GDM1 (cell line): ENCODE results near the gene GAS7.

Source experiments
- DNase-seq: peaks from one replicate; lab custom pipeline; 2025; lab: John Stamatoyannopoulos, UW

The GAS7 gene

GRCh38 chr17:9981344-9981915 is 217.0 kb downstream of the GAS7 start:
- DNase-seq, result no peak

- DNase-seq, result no peak
Observed at GRCh38 chr17:9979463-9979995, 218.9 kb downstream of the GAS7 start.

DNA sequence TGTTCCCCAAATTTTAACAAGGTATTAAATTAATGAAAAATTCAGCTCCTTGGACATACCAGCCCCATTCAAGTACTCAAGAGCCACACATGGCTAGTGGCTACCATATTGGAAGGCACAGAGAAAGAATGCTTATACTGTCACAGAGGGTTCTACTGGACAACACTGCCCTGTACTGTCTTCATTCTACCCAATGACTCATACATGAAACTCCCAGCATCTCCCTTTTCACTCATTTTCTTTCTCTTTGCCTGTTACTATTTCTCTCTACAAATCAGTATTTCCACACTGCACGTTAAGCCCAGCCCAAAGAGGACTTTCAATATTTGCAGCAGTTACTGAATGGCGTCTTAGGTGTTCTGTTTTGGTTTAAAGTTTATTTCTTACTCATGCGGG is 221.2 kb downstream of the GAS7 start:
- DNase-seq, result no peak

GRCh38 chr17:9976283-9977179 is 221.9 kb downstream of the GAS7 start:
- DNase-seq, result no peak

DNA sequence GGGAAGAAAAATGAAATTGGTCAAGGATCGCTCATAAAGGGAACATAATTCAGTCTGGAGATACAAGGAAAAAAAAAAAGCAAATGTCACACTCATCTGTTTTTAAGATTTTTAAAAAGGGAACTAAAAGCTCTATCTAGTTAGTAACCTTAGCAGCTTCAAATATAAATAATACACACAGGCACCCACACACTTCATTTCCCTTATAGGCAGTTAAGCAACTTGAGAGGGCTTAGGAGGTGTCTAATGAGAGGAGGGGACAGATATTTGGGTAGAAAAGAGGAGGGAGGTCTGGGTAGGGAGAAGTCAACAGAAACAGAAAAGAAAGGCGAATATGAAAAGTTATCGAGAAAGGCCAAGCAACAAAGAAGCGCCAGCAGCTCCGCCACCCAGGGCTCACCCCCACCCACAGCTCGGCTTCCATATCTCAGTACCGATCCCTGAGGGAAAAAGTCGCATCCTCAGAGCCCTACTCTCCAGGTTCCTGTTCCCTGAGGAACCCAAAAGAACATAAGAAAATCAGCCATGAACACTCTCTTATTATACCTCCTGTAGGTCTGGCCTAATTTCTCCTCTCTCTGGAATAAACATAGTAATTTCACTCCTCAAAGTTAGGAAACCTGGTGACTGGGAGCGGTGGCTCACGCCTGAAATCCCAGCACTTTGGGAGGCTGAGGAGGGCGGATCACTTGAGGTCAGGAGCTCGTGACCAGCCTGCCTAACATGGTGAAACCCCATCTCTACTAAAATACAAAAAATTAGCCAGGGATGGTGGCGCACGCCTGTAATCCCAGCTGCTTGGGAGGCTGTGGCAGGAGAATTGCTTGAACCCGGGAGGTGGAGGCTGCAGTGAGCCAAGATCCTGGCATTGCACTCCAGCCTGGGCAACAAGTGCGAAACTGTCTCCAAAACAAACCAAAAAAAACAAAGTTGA is 223.7 kb downstream of the GAS7 start:
- DNase-seq, result no peak

DNA sequence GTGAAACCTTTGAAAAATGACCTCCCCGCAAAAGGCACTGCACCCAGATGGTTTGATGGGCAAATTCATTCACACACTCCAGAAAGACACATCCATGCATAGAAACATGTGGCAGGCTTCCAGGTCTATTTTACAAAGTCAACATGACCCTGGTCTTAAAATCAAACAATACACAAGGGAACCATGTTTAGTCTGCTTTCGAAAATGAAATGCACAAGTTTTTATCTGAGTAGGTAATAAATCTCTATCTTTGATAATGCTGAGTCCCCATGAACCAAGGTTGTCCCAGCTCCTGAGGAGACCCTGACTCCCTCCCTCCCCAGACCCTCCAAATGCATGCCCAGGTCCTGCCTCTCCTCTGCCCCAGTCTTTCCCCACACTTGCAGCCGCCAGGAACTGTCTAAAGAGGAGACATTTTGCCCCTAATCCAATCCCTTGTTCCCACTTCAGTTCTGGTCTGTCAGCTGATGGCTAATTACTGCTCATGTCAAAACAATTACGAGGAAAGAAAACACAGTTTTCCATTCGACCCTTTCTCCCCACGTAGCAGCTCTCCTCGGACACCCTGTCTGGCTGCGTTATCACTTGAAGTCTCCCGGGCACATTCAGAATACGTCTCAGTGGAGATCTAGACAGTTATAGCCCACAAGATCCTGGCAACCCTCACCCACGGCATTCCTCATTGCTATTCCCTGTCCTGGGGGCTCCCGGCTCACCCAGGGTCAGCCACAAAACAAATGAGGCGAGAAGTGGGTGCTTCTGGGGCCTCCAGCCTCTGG is 224.5 kb downstream of the GAS7 start:
- DNase-seq, result no peak

DNA sequence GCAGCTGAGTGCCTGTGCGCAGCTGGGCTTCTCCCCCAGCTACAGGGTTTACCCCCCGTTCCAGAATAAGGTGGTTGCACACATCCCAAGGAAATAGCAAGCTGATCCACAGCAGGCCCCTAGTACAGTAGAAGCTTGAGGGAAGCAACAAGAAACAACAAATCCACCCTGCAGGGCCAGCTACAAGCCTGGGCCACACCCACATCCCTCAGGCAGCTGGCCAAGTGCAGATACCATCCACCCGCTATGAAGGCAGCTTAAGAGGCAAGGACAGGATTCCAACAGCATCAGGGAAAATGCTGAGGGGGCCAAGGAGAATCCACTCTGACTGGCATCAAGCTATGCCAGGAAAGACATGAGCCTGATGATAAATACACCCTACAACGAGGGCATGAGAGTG is 226.4 kb downstream of the GAS7 start:
- no peak for DNase-seq

GRCh38 chr17:9969301-9969935 is 229.0 kb downstream of the GAS7 start:
- DNase-seq, result no peak

DNA sequence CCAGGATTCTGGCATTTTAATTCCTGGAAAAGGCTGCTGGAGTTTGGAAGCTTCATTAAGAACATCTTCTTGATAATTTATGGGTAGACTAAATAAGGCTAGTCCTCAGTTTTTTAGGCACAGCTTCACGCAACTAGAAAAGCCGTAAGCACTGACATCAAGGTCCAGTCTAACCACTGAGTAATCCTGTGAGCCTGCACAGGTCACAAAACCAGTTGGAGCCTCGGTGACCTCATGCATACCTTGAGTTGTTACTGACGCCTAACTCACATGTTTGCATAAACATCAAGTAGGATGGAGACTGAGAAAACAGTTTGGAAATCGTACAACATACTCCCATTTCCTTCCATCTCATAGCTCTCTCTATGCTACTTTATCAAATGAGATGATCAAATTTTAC is 229.5 kb downstream of the GAS7 start:
- DNase-seq, result no peak

DNA sequence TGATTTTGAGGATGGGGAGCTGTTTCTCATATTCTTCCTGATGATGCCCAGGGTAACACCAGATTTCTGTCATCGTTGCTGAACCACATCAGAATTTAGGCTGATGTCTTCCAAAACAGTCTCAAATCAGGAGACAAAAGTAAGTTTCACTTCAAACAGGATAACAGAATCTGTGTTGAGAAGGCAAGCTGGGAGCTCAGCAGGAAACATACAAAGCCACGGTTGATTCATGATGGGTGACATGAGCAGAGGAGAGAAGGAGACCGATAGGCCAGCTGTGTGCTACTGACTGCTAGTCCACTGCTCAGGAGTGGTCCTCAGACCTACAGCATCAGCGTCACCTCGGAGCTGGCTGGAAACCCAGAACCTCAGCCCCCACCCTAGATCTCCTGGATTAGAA is 230.4 kb downstream of the GAS7 start:
- no peak for DNase-seq

DNA sequence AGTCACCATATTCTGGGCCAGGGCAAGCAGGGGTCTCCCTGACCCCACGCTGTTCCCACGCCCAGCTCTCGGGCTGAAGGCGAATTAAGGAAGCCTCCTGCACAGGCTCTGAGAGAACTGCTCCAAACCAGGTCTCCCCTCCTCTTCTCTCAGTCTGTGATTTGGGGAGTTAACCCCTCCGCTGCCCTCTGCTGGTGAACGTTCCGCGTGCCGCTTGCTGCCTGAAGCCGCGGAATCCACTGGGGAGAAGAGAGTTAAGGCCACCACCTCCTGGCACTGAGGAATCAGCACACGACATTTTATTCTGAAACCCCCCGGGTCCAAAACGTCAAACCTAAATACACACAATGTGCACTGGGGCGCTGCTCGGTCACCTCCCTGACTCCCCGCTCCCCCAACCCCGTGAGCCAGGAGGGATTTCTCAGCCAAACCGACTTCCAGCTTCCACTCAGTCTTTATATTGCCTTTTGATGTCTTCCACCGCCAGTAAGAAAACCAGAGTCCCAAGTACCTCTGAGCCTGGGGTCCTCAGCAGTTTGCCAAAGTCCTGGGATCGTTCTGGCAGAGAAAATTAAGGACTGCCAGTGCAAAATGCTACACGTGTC is 238.9 kb downstream of the GAS7 start:
- DNase-seq, result no peak

DNA sequence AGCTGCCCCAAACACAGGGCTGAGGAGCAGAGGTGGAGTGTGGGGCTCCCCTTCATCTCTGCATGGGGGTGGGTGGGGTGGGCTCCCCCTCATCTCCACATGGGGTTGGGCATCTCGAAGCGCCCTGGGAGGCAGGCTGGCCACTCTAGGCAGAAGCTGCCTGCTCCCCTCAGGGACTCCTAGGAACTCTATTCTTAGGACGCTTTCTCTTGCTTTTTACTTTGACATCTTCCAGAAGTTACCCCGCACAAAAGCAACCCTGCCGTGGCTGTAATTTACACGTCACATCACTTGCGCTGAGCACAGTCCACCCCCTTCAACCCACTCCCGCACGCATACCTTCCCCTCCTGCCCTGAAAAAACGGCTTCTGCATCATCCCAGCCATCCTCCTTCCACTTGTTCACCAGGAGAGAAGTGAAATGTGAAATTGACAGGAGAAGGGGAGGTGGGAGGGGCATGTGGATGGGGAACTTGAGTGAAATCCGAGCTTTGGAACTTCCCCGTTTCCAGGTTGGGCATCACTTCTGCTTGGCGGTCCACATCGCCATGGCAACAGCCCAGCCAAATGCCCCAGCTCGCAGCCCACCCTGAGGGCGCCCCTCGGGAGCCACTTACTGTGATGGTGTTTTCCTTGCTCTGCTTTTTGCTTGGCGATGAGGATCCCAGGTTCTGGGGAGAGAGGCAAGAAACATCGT is 239.7 kb downstream of the GAS7 start:
- no peak for DNase-seq

DNA sequence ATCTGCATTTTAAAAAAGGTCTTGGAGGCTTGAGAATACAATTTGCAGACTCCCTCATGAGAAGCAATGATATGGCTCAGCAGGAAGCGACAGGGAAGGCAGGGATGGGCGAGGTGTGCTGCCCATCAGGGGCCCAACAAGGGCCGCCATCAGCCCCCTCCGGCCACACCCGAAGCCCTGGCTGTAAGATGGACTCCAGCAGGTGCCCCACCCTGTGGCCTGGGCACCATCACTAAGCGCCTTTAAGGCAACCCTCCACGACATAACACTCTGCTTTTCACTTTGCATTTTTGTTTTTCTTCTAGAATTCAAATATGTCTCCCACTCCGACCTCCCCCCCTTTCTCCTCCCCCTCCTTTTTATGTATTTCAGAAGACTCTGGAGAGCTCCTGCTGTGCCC is 241.2 kb downstream of the GAS7 start:
- DNase-seq, result no peak

DNA sequence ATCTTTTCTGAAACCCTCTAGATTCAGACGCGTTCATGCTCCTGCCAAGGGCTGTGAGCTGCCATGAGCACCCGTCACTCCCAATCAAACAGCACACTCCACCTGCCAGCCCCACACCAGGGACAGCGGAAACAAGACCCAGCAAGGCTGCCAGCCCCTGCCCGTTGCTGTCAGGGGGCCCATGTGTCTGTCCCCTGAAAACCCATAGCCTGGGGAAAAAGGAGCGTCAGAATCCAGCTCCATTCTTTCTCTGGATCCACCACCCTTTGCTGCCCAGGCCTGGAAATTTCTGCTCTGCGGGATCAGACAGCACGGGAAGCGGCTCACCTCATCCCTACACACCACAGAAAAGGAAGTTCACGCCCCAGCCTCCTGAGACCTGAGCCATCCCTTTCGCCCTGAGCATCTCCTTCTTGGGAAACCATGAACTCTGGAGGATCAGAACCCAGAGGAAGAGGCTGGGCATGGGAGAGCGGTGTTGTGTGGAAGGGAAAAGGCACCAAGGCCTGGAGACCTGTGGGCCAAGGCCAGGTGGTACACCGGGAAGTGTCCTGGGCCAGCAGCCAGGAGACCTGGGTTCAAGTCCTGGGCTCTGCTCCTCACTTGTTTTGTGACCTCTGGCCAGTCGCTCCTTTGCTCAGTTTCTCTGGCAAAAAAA is 241.8 kb downstream of the GAS7 start:
- no peak for DNase-seq

DNA sequence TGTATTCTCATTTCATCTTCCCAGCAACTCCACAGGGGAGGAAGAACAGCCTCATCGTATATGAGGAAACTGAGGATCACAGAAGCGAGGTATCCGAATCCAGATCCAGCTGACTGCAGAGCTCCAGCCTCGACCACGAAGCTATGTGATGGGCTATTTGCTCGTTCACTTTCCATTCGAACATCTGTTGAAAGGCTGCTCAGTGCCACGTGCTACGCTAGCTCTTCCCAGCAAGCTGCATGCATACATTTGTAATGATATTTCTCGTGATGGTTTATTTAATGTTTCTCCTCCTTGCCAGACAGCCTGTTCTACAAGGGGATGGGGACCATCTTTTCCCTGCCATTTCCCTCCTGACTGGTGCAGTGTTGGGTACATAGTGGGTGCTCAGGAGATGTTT is 244.9 kb downstream of the GAS7 start:
- DNase-seq, result no peak

GRCh38 chr17:9951803-9952202 is 246.6 kb downstream of the GAS7 start:
- no peak for DNase-seq

DNA sequence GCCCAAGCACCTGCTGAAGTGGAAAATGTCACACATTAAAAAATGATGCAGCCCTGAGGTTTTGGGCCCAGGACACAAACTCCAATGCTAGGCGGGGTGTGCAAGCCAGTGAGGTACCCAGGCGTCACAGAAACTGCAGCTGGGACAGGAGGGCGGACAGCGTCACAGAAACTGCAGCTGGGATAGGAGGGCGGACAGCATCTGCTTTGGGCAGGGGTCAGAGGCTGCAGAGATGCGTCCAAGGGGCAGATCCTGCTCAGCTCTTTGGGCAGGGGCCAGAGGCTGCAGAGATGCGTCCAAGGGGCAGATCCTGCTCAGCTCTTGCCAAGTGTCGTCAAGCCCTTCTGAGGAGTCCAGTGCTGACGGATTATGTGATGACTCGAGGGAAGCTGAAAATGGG is 249.5 kb downstream of the GAS7 start:
- no peak for DNase-seq

DNA sequence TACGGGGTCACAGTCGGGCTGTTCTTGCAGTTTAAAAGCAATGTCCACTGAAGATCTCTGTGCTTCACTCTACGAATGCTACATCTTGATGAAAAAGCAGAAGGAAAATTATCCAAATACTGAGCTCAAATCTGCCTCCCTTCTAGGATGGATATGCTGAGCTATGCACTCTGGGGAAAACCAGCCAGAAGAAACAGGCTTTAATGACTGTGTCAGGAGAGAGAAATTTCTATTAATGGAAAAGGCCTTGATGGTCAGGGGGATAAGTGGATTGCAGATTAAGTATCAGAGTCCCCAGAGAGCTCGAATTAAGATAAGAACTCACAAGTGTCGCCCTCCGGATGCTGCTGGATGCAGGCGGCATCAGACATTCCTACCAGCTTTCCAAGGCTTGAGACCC is 253.7 kb downstream of the GAS7 start:
- DNase-seq, result no peak

GRCh38 chr17:9943343-9943742 is 255.1 kb downstream of the GAS7 start:
- no peak for DNase-seq

- DNase-seq, result no peak
Observed at GRCh38 chr17:9942885-9943284, 255.5 kb downstream of the GAS7 start.
